ENCODE data around the gene MYL6B.

DNA sequence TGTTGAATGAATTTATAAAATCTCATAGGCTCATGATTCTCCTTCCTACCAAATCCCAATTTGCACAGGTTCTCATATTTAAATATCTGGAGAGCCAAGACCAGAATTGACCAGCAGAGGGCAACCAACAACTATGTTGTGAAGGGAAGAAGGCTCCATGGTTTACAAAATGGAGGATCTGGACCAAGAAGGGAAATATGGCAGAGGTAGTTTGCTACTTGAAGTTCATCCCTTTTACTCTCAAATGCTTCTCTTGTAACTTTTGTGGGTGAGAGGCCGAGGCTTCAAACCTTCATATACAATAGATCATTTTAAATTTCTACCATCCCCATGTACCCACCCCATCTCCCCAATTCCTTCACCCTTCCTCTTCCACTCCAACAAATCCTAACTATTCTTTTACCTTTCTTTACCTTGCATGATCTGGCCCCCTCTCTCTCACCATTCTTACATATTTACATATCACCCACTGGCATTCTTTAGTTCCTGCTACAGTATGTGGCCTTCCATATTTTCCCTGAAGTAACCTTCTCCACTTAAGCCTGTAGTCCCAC, 40.7 kb downstream of the MYL6B start:
- TF ChIP-seq, protein P1, sequence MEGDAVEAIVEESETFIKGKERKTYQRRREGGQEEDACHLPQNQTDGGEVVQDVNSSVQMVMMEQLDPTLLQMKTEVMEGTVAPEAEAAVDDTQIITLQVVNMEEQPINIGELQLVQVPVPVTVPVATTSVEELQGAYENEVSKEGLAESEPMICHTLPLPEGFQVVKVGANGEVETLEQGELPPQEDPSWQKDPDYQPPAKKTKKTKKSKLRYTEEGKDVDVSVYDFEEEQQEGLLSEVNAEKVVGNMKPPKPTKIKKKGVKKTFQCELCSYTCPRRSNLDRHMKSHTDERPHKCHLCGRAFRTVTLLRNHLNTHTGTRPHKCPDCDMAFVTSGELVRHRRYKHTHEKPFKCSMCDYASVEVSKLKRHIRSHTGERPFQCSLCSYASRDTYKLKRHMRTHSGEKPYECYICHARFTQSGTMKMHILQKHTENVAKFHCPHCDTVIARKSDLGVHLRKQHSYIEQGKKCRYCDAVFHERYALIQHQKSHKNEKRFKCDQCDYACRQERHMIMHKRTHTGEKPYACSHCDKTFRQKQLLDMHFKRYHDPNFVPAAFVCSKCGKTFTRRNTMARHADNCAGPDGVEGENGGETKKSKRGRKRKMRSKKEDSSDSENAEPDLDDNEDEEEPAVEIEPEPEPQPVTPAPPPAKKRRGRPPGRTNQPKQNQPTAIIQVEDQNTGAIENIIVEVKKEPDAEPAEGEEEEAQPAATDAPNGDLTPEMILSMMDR (conservative IDR thresholded peaks at IDR 0.05; ENCODE audit: low read length): peak; percentile 99
- no peak for TF ChIP-seq EZH2phosphoT487 (IDR thresholded peaks at IDR 0.05; ENCODE audit: borderline replicate concordance, low read depth, low read length)
